Vagina (tissue), 2 donors: ENCODE data around the gene CLDN24.

Experiments
- CTCF ChIP-seq, 3 experiments: fragments of 450-650 bp in 2 of 3; fragments of 200-600 bp in 1 of 3; sonication (generic) in 1 of 3; IDR thresholded peaks; one replicate each; pipeline ENCODE4 v1.5.1; 2017 to 2019; ENCODE audit warnings: antibody characterized with exemption in 3 of 3, mild to moderate bottlenecking in 2 of 3, moderate library complexity in 2 of 3
- POLR2A ChIP-seq, 2 donors: fragments of 450-650 bp; IDR thresholded peaks; one replicate each; pipeline ENCODE4 v1.6.1; 2017; ENCODE audit warnings: antibody characterized with exemption in 2 of 2, mild to moderate bottlenecking in 2 of 2, moderate library complexity in 2 of 2
- POLR2AphosphoS5 ChIP-seq, 2 donors: sonication (generic); formaldehyde crosslinking; IDR thresholded peaks; one replicate each; pipeline ENCODE4 v1.9.0; 2017; ENCODE audit warnings: antibody characterized with exemption in 2 of 2, mild to moderate bottlenecking in 2 of 2, low read depth in 1 of 2; ENCODE audit not compliant: insufficient read depth in 1 of 2

GRCh38 chr4:183299464-183299863, 22.8 kb downstream of the CLDN24 start:
- no peak for TF ChIP-seq POLR2AphosphoS5 (IDR thresholded peaks at IDR 0.05; ENCODE audit: insufficient read depth in 1 of 2, low read depth in 1 of 2)
- TF ChIP-seq CTCF (IDR thresholded peaks at IDR 0.05): no peak
- TF ChIP-seq POLR2A (IDR thresholded peaks at IDR 0.05): no peak
